HuH-7 (cell line): ENCODE results near the gene SPAG17.

Experiments used
- DNase-seq: peaks from one replicate; pipeline ENCODE4 v3.0.0; 2011; ENCODE audit warnings: low spot score

SPAG17 gene

DNA sequence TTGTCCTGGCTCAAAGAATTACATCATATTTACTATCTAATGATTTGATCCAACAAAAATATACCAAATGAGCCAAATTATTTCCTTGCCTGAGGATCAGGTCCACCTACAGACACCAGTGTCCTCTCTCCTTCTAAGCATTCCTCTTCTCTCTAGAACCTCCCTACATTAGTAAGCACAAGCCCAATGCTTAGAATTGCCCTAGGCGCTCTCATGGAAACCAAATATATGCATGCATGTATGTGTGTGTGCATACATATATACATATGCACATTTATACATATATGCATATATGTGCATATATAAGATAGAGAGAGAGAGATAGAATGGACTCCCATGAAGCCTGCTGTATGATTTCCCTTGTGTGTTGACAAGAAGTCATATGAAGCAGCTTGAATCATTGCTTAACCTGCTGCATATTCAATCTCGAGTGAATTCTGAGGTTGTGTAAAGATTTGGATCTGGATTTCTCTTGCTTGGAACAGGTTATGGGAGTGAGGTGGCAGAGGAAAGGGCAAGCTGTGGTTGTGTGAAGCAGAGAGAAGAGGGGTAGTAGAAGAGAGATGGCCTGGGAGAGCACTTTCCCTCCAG lies 66.1 kb downstream of the SPAG17 start:
- DNase-seq: no peak

DNA sequence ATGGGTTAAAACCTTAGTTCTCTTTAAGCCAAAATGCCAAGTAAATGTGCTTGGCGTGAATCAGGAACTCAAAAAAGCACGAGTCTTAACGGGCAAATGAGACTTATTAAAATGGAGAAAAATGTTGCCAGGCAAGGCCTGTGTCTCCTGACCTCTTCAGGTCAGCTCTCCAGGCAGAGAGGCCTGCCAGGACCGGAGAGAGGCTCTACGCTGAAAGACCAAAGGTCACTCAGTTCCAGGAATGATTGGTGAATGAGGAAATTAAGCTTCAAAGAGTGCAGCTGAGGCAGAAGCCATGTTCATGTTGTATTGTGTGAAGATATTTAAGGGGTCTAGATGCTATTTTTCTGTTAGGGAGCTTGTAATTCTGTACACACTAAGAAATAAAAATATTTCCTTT lies 66.6 kb downstream of the SPAG17 start:
- DNase-seq: peak; percentile 42

DNA sequence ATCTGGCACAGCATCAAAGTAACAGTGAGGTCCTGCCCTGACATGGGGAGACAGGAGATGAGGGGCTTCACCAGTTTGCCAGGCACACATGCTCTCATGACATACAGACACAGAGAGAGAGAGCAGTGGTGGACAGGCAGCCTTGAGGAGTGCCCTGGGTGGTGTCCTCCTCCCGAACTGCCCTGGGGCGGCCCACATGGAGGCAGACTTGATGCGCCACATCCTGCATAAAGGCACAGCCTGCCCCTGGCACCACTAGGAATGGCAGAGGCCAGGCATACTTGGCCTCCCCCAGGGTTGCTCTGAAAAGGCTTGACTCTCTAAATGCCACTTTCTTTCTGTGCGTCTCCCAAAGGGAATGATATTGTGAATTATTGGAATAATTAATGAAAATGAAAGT lies 67.5 kb downstream of the SPAG17 start:
- no peak for DNase-seq

DNA sequence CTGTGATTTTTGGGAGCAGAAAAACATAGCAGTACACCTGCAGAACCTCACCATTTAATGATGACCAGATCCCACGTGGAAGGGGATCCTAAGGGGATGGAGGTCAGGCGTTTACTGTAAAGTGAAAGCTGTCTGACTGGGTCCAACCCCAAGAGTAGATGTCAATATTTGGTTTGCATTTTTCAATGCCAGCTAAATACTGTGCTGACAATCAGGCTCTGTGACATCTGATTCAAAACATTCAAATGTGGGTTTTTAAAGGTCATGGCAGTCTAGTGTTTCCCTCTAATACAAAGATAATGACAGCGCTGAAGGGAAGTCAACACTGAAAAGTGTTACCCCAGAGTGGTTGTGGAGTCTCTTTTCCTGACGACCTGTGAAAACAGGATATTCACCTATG lies 68.1 kb downstream of the SPAG17 start:
- DNase-seq: no peak

DNA sequence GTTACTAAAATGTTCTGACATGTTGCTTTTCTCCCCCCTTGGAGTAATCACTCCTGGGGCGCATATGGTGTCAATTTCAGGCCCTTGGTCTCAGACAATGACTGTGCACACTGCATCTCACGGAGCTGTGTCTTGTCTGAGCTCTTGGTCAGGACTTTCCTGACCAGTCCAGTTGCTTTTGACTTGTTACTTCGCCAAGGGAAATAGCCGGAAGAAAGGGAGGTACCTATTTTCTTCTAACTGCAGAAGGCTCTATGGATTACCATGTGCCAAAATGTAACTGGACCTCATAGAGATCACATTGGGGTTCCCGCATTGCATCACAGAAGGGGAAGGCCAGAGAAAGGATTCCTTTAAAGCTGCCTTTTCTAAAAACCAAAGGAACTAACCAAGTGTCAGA lies 68.6 kb downstream of the SPAG17 start:
- no peak for DNase-seq

DNA sequence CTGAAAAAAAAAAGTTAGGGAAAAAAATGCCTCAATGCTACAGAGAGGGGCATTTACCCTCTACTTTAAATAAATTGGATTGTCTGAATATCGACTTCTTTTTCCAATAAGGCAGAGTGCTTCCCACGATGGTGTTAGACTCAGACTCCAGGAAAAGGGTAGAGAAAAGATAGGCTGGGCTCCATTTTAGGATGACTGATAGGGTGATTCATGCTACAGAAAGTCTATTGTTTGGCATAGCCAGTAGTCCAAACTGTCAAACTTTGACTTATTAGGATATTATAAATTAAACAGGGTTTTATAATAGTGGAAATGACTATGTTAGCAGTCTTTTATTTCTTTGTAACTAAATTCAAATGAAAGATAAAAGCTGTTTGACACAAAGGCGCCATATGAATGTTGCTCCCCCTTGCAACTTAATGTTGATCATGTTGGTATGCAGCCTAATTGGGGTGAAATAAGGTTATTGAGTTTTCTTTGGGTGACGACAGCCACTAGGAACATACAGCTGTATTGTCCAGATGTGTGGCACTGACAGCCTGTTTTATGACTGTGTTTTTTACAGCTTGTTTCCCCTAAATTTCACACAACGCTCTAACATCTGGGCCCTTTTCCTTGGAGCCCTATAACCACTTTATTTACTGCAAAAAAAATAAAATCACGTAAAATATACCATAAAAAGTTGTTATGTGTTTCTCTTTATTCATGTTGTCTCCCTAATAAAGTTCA lies 69.3 kb downstream of the SPAG17 start:
- DNase-seq: no peak

DNA sequence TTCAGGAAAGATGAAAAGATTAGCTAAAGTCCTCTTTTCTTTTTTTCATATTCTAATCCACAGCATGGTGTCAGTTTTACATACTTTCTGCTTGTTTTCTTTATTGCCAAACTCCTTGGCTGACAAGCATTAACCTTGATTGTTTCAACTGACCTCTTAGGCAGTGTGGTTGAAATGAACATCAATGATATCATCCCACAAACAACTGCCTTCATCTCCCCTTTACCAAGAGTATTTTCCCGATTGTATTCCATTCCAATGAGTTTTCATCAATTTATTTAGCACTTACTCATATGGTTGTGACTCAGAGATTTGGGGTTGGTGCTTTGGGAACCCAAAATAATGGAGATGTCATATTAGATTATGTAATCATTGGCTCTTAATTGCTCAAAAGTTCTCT lies 71.8 kb downstream of the SPAG17 start:
- DNase-seq: no peak

DNA sequence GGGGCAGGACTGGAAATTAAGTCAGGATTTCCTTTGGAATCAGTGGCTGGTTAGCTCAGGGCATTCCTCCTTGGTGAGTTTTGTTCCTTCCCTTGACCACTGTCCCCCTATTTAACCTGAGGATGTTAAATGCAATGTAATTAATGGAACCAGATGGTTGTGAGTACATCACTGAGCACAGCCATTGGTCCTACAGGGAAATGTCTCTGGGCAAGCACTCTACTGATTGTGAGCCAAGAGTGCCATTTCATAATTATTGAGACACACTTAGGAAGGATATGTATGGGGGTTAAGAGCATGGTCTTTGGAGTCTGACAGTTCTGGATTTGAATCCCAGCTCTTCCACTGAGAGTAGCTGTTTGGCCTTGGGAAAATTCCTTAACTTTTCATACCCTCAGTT lies 74.4 kb downstream of the SPAG17 start:
- no peak for DNase-seq

DNA sequence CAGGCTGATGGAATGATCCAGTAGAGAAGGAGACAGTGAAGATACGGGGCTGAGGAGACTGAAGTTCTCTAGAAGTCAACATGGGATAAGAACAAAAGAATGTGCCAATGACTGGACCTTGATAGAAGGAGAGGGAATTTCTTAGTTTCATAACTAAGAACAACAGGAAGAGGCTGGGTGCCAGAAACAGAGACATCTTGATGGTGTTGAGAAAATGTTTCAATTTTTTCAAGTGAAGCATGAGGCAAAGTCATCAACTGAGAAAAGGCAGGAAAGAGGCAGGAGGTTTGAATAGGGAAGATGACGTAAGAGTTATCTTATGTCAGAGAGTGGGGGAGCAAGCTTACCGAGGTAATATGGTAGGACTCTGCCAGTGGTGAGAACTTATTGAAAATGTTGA lies 80.1 kb downstream of the SPAG17 start:
- DNase-seq: no peak

DNA sequence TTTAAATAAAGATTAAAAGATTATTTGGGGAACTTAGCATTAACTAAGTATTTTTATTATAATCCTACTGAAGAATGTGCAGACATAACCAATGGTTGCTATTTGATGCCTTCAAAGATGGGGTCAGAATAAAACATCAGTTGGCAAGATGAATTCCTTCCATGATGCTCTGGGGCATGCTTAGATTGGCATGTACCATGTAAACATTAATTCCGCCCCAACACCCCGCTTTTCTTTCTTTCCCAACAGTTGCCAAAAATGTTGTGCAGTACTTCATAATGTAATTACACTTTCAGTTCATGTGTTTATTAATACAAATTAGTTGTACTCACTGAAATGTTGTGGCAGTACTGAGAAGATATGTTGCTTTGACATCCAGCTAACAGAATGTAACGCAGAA lies 82.6 kb downstream of the SPAG17 start:
- no peak for DNase-seq

DNA sequence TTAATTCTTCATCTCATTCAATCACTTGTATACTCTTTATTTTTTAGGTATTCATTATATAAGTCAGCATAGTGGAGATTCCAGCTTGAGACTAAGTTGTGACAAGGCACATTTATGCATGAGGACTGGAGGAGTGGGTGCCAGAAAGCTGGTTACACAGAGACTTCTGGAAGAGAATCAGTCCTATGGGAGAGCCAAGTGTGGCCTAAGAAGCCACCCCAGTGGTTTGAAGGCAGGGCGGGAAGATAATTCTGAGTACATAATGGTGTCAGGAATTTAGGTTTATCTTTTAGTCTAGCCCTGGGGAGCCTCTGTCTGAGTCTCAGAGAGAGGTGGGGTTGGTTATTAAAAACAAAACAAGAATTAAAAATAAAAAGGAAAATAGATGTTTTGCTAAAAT lies 83.0 kb downstream of the SPAG17 start:
- no peak for DNase-seq

DNA sequence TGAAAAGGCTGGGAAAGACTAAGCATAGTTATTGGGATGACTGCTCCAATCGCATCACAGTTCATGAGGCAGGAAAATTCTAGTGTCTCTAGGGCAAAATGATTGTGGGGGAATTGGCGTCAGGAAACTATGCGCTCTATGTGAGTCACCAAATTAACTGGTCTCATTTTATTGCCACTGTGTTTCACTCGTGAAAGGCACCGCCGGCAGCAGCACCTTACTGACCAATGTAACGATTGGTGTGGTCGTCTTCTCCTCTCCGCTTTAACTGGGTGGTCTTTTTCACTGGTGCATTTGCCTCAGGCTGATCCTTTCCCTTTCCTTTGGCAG lies 83.5 kb downstream of the SPAG17 start:
- DNase-seq: no peak

DNA sequence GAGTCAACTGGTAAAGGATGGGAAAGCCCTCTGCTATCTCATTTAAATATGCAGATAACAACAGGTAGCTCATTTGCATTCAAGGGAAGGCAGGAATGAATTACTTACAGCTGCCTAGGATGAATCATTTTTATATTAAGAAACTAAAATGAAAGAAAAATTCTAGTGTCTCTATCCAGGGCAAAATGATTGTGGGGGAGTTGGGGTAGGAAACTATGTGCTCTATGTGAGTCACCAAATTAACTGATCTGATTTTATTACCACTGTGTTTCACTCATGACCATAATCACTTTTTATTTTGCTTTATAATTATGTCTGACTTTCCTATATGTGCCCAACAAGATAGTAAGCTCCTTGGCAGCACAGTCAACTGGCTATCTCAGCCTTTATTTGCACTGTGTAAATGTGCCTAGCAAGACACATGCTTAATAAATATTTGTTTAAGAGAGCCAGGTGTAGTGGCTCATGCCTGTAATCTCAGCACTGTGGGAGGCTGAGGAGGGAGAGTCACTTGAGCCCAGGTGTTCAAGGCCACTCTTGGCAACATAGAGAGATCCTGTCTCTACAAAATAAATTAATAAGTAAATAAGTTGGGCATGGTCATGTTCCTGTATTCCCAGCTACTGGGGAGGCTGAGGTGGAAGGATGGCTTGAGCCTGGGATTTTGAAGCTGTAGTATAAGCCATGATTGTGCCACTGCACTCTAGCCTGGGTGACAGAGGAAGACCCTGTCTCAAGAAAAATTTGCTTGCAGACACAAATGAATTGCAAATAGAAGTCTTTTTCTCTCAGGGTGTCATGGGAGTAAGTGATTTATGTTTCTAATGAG lies 84.1 kb downstream of the SPAG17 start:
- no peak for DNase-seq

DNA sequence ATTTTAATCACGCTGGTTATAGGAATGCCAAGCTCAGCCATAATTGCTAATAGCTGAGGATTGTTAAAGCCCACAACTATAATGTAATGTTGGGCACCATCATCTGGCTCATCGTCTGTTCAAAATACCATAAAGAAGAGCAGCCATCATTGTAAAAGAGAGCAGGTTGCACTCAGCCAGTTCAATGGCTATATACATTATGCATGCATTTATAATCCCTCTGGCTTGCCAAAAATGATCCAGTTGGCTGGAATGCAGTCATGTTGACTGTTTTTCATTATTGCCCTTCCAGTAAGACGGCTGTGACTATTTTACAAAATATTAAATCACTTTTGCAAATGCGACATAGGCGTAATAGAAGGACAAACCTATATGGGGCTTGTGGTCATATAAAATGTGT lies 85.3 kb downstream of the SPAG17 start:
- no peak for DNase-seq

DNA sequence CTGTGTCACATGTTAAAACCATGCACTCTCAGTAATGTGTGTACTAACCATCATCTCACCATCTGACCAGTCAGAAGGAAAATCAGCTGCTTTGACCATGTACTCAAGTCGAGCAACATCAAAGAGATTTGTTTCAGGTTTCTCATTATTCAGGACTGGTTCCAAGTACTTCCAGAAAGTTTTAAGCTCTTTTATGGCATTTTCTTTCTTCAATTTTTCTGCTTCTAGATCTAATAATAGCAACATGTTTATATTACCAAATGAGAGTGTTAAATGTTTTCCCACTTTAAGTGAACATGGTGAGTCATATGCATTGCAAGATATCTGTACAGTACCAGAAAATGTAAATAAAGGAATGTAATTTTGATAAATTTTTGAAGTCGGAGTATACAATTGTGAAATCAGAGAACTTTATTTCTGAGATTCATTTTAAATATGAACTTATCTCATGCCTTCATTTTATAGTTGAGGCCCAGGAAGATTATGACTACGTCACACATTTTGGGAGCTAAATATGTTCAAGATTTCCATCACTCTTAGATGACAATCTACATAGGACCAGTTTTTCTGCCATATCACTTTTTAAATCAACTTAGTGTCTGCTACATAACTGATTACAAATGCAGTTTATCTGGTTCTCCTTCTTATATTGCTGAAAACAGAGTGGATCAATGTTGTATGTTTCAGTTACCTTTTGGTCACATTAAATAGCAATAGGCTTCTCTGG lies 87.2 kb downstream of the SPAG17 start:
- no peak for DNase-seq

DNA sequence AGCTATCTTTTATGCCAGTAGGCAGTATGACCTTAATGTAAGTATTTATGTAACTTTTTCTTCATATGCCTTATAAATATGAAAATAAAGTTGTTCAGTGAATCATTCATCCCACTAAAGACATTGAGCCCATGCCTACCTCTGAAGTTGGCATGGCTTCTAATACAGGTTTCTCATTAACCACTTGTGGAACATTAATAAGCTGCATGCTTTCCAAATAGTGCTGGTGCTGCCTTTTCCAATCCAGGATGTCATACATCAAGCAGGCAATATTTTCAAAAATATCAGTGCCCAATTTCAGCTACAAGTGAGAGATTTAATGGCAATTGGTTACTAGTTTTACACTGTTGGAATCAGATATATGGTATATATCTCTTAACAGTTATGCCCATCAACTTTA lies 92.0 kb downstream of the SPAG17 start:
- no peak for DNase-seq

DNA sequence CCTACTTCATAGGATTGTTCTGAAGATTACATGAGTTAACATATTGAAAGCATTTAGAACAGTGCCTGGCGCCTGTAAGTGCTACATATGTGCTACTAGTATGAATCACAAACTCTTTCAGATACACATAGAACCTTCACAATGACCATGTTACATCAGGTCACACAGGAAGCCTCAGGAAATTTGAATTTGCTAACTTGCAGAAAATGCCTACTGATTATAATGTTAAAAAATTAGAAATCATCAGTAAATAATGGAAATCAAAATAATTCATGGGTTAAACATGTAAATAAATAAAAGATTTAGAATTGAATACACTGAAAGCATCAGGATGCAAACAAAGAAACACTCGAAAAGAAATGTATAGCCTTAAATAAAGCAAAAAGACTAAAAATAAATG lies 94.9 kb downstream of the SPAG17 start:
- DNase-seq: no peak

DNA sequence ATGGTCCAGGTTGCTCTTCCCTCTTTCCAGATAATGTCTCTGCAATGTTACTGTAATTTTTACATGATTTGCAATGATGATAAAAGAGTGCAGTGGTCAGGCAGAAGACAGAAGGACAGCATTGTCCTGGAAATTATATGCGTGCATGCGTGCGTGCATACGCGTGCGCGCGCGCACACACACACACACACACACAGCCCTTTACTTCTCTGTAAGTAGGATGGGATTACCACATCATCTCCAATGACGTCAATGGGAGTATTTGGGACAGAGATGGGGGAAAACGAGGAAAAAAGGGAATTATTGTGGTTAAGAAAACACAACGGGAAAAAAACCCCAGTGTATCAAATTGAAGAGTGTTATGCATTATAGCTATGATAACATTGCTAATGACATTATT lies 99.7 kb downstream of the SPAG17 start:
- no peak for DNase-seq

DNA sequence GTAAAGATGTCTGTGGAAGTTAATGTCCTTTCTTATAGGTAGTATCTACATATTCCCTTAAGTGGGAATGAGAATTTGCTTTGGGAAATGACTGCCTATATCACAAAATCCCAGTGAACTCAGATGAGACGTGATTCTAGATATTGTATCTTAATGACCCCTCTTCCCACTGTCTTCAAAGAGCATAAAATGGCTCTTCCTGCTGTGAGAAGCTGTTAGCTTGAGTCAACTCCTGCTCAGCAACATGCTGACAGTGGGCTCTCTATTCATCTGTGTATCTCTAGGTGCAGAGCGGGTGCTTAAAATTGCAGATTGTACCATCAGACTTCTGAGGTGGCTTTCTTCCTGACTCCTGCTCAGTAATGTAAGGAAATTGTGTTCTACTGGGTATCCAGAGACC lies 100.6 kb downstream of the SPAG17 start:
- DNase-seq: no peak

DNA sequence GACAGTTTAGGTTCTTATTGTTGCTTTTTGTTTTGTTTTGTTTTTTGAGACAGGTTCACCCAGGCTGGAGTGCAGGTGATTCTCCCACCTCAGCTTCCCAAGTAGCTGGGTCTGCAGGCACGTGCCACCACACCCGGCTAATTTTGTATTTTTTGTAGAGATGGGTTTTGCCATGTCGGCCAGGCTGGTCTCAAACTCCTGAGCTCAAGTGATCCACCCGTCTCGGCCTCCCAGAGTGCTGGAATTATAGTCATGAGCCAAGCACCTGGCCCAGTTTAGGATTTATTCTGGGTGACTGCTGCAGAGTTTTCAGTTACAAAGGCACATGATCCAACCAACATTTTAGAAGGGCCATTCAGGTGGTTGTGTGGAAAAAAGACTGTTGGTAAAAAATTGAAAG lies 102.0 kb downstream of the SPAG17 start:
- no peak for DNase-seq

DNA sequence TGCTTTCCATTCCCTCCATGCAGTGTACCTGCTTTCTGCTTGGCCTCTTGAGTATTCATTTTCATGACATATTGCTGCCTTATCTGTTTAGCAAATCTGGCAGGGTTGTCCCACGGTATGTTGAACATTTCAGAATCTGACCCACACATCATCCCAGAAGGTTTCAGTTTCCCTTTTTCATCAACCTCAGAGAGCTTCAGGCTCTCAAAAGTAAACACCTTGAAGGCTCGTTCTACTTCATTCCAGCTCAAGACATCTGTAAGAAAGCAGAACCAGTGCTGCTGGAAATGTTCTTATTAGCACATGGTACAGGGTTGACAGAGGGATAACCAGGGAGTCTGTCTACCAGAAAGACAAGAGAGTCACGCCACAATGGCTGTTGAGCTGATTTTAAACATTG lies 103.6 kb downstream of the SPAG17 start:
- DNase-seq: no peak

DNA sequence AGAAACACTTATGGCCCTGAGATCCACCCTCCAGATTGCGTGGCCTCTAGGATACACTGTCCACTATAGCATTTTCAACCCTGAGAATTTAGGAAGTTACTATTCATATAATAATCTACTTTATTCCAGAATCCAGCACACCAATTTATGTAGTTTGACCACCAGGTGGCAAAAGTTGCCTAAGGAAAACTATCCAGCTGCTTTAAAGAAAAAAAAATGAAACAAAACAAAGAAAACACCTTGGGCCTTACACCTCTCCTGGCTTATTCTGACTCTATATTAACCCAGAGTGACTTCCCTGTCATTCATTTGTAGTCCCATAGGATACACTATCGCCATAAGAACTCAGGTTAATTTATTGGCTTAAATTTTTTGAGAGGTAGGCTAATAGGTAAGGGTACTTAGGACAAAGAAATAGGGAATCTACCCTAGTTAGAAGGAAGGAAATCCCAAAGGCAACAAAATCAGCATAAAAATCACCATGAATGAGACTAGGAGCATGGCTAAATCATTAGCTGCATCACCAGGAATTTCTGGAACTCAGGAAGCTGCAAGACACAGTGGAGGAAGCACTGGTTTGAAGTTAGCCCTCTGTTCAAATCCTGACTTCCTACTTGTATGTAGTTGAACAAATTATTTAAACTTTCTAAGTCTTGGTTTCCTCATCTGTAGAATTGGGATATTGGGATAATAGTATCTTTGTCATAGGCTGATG lies 107.5 kb downstream of the SPAG17 start:
- peak; percentile 5 for DNase-seq
